ENCODE measurements around the gene TFF1. TPM values are rescaled to one million over a fixed set of nuclear protein-coding genes. Genes with fewer than 3 reads are reported as not detected.

Gene TFF1
- total RNA-seq, 3 donors from 2014 or later (not counting 1 experiment from before 2014, with no cell fraction given): not detected

DNA sequence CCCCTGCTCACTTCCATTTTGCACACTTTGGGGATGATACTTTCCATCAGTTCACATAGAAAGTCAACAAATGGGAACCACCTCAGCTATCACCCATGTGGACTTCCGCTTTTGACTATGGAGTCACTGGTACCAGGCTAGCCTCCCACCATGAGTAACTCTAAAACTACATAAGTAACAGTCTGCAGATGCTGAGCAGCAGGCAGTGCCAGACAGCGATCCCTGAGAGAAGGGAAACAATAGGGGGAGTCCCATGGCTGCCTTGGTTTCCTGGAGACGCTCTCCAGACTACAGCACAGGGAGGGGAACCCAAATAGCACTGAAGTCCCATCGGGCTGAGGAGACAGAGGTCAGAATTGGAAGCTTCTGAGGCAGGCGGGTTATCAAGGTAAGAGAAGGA, 12.7 kb downstream of the TFF1 start:
- 93% methylated on average over 5 of the region's 5 CpGs for WGBS (ENCODE audit: insufficient coverage)
- Histone ChIP-seq H3K27me3 (ENCODE audit: control insufficient read depth, insufficient read depth, low read length) (peaks cover 7% of the 10 kb centered on the region), H3K9me3 (ENCODE audit: control insufficient read depth, insufficient read depth, low read length) (peaks cover 3% of the 10 kb centered on the region), H3K36me3 (ENCODE audit: control insufficient read depth, insufficient read depth, low read length) (no peaks in the 10 kb centered on the region), H3K4me1 (ENCODE audit: control insufficient read depth, insufficient read depth, low read length) (no peaks in the 10 kb centered on the region), H3K27ac (ENCODE audit: low read length) (no peak overlapping the region), H3K4me3 (ENCODE audit: low read length) (no peak overlapping the region)
- DNase-seq: no peak
- H3K27ac Mint-ChIP-seq: no peak overlapping the region
- H3K36me3 Mint-ChIP-seq: peaks cover 11% of the 10 kb centered on the region
- H3K9me3 Mint-ChIP-seq: peaks cover 0 to 6% of the 10 kb centered on the region in 2 donors
- no peaks in the 10 kb centered on the region for H3K4me1 Mint-ChIP-seq
- TF ChIP-seq, protein P1, sequence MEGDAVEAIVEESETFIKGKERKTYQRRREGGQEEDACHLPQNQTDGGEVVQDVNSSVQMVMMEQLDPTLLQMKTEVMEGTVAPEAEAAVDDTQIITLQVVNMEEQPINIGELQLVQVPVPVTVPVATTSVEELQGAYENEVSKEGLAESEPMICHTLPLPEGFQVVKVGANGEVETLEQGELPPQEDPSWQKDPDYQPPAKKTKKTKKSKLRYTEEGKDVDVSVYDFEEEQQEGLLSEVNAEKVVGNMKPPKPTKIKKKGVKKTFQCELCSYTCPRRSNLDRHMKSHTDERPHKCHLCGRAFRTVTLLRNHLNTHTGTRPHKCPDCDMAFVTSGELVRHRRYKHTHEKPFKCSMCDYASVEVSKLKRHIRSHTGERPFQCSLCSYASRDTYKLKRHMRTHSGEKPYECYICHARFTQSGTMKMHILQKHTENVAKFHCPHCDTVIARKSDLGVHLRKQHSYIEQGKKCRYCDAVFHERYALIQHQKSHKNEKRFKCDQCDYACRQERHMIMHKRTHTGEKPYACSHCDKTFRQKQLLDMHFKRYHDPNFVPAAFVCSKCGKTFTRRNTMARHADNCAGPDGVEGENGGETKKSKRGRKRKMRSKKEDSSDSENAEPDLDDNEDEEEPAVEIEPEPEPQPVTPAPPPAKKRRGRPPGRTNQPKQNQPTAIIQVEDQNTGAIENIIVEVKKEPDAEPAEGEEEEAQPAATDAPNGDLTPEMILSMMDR (IDR thresholded peaks at IDR 0.05): no peak
- H3K4me3 Mint-ChIP-seq: no peak overlapping the region
- ATAC-seq: no peak
- peaks cover 32 to 57% of the 10 kb centered on the region in 2 donors for H3K27me3 Mint-ChIP-seq (ENCODE audit: low read depth in 2 of 2)
- intact Hi-C loops (cut with micrococcal nuclease): no loop called here

DNA sequence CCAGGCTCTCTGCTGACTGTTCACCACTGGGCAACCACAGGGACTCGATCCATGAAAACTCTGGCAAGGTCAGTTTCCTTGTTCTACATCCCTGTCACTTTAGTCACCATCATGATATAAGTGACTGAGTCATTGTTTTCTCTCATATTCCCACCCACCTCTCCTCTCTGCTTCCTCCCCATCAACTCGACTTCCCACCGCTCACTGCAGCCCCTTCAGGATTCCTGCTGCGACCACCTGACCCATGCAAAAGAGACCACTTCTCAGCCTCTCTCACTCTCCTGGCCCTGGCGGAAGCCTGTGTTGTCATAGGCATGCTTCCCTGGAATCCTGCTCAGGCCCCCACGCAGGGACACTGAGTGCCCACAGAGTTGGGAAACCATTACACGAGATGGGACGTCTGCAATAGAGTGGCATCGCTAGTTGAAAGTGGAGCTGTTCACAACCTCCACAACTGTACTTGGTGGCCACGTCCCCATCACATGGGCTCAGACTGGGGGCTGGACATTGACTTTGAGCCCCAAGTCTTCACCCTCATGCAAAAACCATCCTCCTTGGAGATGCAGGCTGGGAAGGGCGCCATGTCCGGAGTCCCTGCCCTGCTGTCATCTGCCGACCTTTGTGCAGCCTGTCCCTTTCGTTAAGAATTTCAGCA, 13.8 kb downstream of the TFF1 start:
- no peak overlapping the region for H3K27ac Mint-ChIP-seq
- DNase-seq: no peak
- H3K27me3 Mint-ChIP-seq (ENCODE audit: low read depth in 2 of 2): peaks cover 26 to 52% of the 10 kb centered on the region in 2 donors
- WGBS (ENCODE audit: insufficient coverage): 92% methylated on average over 14 of the region's 14 CpGs
- TF ChIP-seq, protein P1 (IDR thresholded peaks at IDR 0.05): no peak
- Histone ChIP-seq H3K9me3 (ENCODE audit: control insufficient read depth, insufficient read depth, low read length) (peaks cover 3% of the 10 kb centered on the region), H3K4me1 (ENCODE audit: control insufficient read depth, insufficient read depth, low read length) (no peaks in the 10 kb centered on the region), H3K27me3 (ENCODE audit: control insufficient read depth, insufficient read depth, low read length) (peaks cover 4% of the 10 kb centered on the region), H3K36me3 (ENCODE audit: control insufficient read depth, insufficient read depth, low read length) (no peaks in the 10 kb centered on the region), H3K27ac (ENCODE audit: low read length) (no peak overlapping the region), H3K4me3 (ENCODE audit: low read length) (no peak overlapping the region)
- peaks cover 11% of the 10 kb centered on the region for H3K36me3 Mint-ChIP-seq
- no peak overlapping the region for H3K4me3 Mint-ChIP-seq
- ATAC-seq: no peak
- H3K9me3 Mint-ChIP-seq: peaks cover 0 to 6% of the 10 kb centered on the region in 2 donors
- intact Hi-C loops (cut with micrococcal nuclease): no loop called here
- H3K4me1 Mint-ChIP-seq: no peaks in the 10 kb centered on the region

DNA sequence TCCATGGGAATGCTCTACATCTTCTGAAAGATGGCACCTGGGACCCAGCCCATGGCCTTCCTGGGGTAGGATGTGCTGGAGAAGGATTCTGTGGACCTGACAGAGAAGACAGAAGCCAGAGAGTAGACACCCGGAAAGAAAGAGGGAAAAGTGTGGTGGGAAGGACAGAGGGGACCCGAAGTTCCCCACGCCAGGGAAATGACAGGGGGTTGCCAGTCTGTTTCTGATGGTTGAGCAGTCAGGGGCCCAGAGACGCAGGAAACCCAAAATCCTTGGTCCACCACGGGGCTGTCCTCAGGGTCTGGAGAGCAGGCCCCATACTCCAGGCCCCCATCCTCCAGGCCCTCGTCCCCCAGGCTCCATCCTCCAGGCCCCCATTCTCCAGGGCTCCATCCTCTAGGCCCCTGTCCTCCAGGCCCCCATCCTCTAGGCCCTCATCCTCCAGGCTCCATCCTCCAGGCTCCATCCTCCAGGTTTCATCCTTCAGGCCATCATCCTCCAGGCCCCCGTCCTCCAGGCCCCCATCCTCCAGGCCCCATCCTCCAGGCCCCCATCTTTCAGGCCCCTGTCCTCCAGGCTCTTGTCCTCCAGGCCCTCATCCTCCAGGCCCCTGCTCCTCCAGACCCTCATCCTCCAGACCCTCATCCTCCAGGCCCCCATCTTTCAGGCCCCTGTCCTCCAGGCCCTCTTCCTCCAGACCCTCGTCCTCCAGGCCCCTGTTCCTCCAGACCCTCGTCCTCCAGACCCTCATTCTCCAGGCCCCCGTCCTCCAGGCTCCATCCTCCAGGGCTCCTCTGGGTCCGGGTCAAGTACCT, 14.5 kb downstream of the TFF1 start:
- TF ChIP-seq, protein P1 (IDR thresholded peaks at IDR 0.05): no peak
- no peak for DNase-seq
- Histone ChIP-seq H3K4me1 (ENCODE audit: control insufficient read depth, insufficient read depth, low read length) (no peaks in the 10 kb centered on the region), H3K4me3 (ENCODE audit: low read length) (no peak overlapping the region), H3K9me3 (ENCODE audit: control insufficient read depth, insufficient read depth, low read length) (peaks cover 3% of the 10 kb centered on the region), H3K27ac (ENCODE audit: low read length) (no peak overlapping the region), H3K36me3 (ENCODE audit: control insufficient read depth, insufficient read depth, low read length) (no peaks in the 10 kb centered on the region), H3K27me3 (ENCODE audit: control insufficient read depth, insufficient read depth, low read length) (no peaks in the 10 kb centered on the region)
- intact Hi-C loops (cut with micrococcal nuclease): no loop called here
- peaks cover 0 to 6% of the 10 kb centered on the region in 2 donors for H3K9me3 Mint-ChIP-seq
- H3K36me3 Mint-ChIP-seq: peaks cover 11% of the 10 kb centered on the region
- 80% methylated on average over 11 of the region's 11 CpGs for WGBS (ENCODE audit: insufficient coverage)
- H3K4me3 Mint-ChIP-seq: no peak overlapping the region
- no peak for ATAC-seq
- no peaks in the 10 kb centered on the region for H3K4me1 Mint-ChIP-seq
- no peak overlapping the region for H3K27ac Mint-ChIP-seq
- H3K27me3 Mint-ChIP-seq (ENCODE audit: low read depth in 2 of 2): peaks cover 23 to 44% of the 10 kb centered on the region in 2 donors
